Loucy (cell line): ENCODE measurements around the gene PDE4D.

Source experiments
- CTCF ChIP-seq: fragments of 200-600 bp; sonication (generic); conservative IDR thresholded peaks from 2 replicates; pipeline ENCODE4 v1.5.1; 2014; ENCODE audit warnings: mild to moderate bottlenecking, antibody characterized with exemption, low read length
- EZH2phosphoT487 ChIP-seq: fragments of 200-600 bp; IDR thresholded peaks from 2 replicates; pipeline ENCODE4 v1.6.1; 2018; ENCODE audit warnings: antibody characterized with exemption, mild to moderate bottlenecking, moderate library complexity, borderline replicate concordance

GRCh38 chr5:59276917-59277372 is 616.6 kb downstream of the PDE4D start:
- TF ChIP-seq CTCF (no peak), EZH2phosphoT487 (no peak)
